PC-9 (cell line): ENCODE data around the gene NBEAL2.

Experiments
- CTCF ChIP-seq: fragments of 200-600 bp; sonication (generic); conservative IDR thresholded peaks from 2 replicates; pipeline ENCODE4 v1.6.1; 2017; ENCODE audit warnings: mixed run types, antibody characterized with exemption, mild to moderate bottlenecking, moderate library complexity
- EZH2 ChIP-seq: fragments of 200-600 bp; sonication (generic); IDR thresholded peaks from 2 replicates; pipeline ENCODE4 v1.8.0; 2017; ENCODE audit warnings: antibody characterized with exemption, low read depth

GRCh38 chr3:46971742-46972141, 7.7 kb upstream of the NBEAL2 start:
- TF ChIP-seq CTCF, result no peak
- no peak for TF ChIP-seq EZH2
